CD4-positive, alpha-beta memory T cell (primary cell): ENCODE measurements around the gene SKAP1. TPM values are rescaled to one million over a fixed set of nuclear protein-coding genes. Genes with fewer than 3 reads are reported as not detected.

Experiments used
- CTCF ChIA-PET: fragments of 350-600 bp; sonication (Branson Sonifier 250); formaldehyde crosslinking; loops from one replicate; lab custom pipeline; 2021; ENCODE audit warnings: inconsistent platforms; ENCODE audit not compliant: partially characterized antibody; lab: Charles Lee
- POLR2A ChIA-PET: fragments of 350-600 bp; sonication (Branson Sonifier 250); formaldehyde crosslinking; loops from one replicate; lab custom pipeline; 2021; ENCODE audit not compliant: partially characterized antibody; lab: Charles Lee
- DNase-seq, 5 donors: peaks; one replicate each; pipeline versions ENCODE4 v3.0.0 to v3.0.0-alpha.2; 2020 to 2022; ENCODE audit warnings: mixed read lengths in 1 of 5
- H3K27ac ChIP-seq: one replicate; pipeline ENCODE4 v1.7.0; 2013; ENCODE audit warnings: low read depth, low read length
- H3K27me3 ChIP-seq: 2 replicates; pipeline ENCODE4 v1.7.0; 2013; ENCODE audit warnings: mild to moderate bottlenecking, low read length, moderate library complexity; ENCODE audit not compliant: insufficient read depth
- H3K36me3 ChIP-seq: 2 replicates; pipeline ENCODE4 v1.7.0; 2013; ENCODE audit warnings: mild to moderate bottlenecking, low read length, moderate library complexity; ENCODE audit not compliant: insufficient read depth
- H3K4me1 ChIP-seq: 2 replicates; pipeline ENCODE4 v1.7.0; 2013; ENCODE audit warnings: mild to moderate bottlenecking, low read length, moderate library complexity; ENCODE audit not compliant: insufficient read depth
- H3K4me3 ChIP-seq, 2 donors: one replicate each; pipeline ENCODE4 v1.7.0; 2013; ENCODE audit warnings: low read length in 2 of 2, mild to moderate bottlenecking in 1 of 2
- H3K9me3 ChIP-seq, 2 donors: one replicate each; pipeline ENCODE4 v1.7.0; 2013; ENCODE audit warnings: low read length in 2 of 2, control low read depth in 1 of 2; ENCODE audit not compliant: control insufficient read depth in 1 of 2
- H3K27ac Mint-ChIP-seq, 7 donors: one replicate each; pipeline ENCODE4 v1.8.0; 2020 to 2021; ENCODE audit warnings: mixed read lengths in 7 of 7, mild to moderate bottlenecking in 6 of 7, inconsistent platforms in 3 of 7, moderate library complexity in 3 of 7
- H3K27me3 Mint-ChIP-seq, 2 donors: one replicate each; pipeline ENCODE4 v1.8.0; 2020 to 2021; ENCODE audit warnings: mixed read lengths in 2 of 2
- H3K36me3 Mint-ChIP-seq, 2 donors: one replicate each; pipeline ENCODE4 v1.8.0; 2020 to 2021; ENCODE audit warnings: mixed read lengths in 2 of 2, inconsistent platforms in 1 of 2, mild to moderate bottlenecking in 1 of 2
- H3K4me1 Mint-ChIP-seq, 4 donors: one replicate each; pipeline ENCODE4 v1.8.0; 2020 to 2021; ENCODE audit warnings: mixed read lengths in 4 of 4, mild to moderate bottlenecking in 1 of 4
- H3K4me3 Mint-ChIP-seq, 8 donors: one replicate each; pipeline ENCODE4 v1.8.0; 2020 to 2021; ENCODE audit warnings: mixed read lengths in 8 of 8, mild to moderate bottlenecking in 7 of 8, moderate library complexity in 6 of 8, inconsistent platforms in 3 of 8
- H3K9me3 Mint-ChIP-seq, 8 donors: one replicate each; pipeline ENCODE4 v1.8.0; 2020 to 2021; ENCODE audit warnings: mixed read lengths in 8 of 8, mild to moderate bottlenecking in 5 of 8, inconsistent platforms in 3 of 8, moderate library complexity in 1 of 8
- intact Hi-C: fragments of 100-400 bp; cut with micrococcal nuclease; formaldehyde crosslinking; loops from one replicate; pipeline ENCODE4 v1.15.1; 2023
- polyA plus RNA-seq, 2 donors: library from polyadenylated mRNA; unstranded; fragments of 300-500 nt; fragmentation: Illumina TruSeq; gene quantifications; one replicate each; pipeline ENCODE4 v1.2.3, GENCODE V29; 2021
- total RNA-seq, 2 experiments: library from RNA; stranded (reverse); gene quantifications; one replicate each; pipeline ENCODE4 v1.2.3, GENCODE V29; 2021

SKAP1 gene
- total and polyA plus RNA-seq, 4 experiments from 2014 or later, result 83.4 to 336 (median 165) TPM

DNA sequence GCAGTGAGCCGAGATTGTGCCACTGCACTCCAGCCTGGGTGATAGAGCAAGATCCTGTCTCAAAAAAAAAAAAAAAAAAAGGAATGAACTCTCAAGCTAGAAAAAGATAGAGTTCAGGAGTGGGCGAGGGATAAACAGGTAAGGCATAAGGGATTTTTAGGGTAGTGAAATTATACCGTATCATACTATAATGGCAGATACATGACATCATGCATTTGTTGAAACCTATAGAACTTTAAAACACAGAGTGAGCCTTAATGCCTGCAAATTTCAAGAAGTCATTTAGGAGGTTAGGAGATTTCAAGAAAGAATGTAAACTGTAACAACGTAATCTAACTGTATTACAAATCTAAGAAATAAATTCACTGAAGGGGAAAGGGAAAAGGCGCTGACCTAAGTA lies 20.4 kb downstream of the SKAP1 start:
- peak overlapping the region in 2 of 8 donors; percentile 1 to 8 for H3K4me3 Mint-ChIP-seq
- Histone ChIP-seq H3K4me3 (no peak overlapping the region), H3K36me3 (peaks cover 4% of the 10 kb centered on the region), H3K9me3 (no peaks in the 10 kb centered on the region), H3K4me1 (peaks cover 74% of the 10 kb centered on the region), H3K27ac (no peak overlapping the region), H3K27me3 (no peaks in the 10 kb centered on the region)
- intact Hi-C loops, result loop anchor here (5.0 kb wide), 2 partner anchors 37 to 43 kb away; no protein-coding TSS in a partner anchor
- H3K27ac Mint-ChIP-seq, result peak overlapping the region in 3 of 7 donors; percentile 32 to 75 (median 63)
- H3K36me3 Mint-ChIP-seq, result peaks cover 29 to 51% of the 10 kb centered on the region in 2 donors
- no peaks in the 10 kb centered on the region for H3K9me3 Mint-ChIP-seq
- no peak for DNase-seq
- H3K27me3 Mint-ChIP-seq, result no peaks in the 10 kb centered on the region
- ChIA-PET POLR2A (interaction anchor here (0.6 to 3.3 kb wide), 4 partner anchors 19 to 64 kb away, joined by 3 to 11 read pairs (median 4); no protein-coding TSS in a partner anchor), CTCF (interaction anchor here (0.8 to 1.7 kb wide), 4 partner anchors 18 to 43 kb away, joined by 3 to 4 read pairs (median 3); no protein-coding TSS in a partner anchor)
- H3K4me1 Mint-ChIP-seq, result peaks cover 52 to 79% (median 65%) of the 10 kb centered on the region in 4 donors

DNA sequence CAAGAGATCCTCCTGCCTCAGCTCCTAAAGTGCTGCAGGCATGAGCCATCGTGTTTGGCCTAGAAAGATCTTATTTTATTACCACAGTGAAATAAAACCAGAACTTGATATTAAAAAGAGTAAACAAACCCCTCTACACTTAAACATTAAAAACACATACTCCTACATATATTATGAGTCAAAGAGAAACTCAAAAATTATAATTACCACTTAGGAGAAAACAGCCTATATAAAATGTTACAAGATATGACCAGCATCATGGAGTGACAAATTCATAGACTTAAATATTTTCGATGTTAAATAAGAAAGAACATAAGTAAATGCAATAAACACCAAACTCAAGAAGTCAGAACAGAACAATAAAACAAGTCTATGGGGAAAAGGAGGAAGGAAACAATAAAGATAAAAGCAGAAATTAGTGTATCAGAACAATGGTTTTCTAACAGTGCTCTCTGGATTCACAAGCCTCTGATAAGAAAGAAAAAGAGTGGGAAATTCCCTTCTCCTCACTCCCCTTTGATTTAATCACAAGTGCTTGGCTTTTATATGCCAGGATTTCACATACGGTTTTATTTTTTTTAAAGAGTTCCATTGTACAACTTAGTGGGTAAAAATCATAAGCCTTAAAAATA lies 23.0 kb downstream of the SKAP1 start:
- intact Hi-C loops, result no loop called here
- peaks cover 37 to 52% of the 10 kb centered on the region in 2 donors for H3K36me3 Mint-ChIP-seq

DNA sequence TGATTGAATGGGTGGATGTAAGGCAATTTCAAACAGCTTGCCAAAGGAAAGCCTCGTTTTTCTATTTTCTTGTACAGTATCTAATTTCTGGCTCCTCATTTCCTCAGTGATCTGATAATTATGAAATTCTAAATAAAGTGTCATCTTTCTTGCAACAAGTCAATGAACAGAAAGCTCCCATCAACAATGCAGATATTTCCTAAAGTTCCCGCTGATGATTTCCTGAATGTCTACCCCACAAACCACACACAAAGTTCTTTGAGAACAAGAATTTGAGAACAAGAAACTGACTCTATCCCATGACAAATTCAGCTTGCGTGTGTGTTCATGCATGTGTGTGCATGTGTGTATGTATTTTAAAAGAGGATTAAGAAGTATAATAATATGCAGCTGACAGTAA lies 35.2 kb downstream of the SKAP1 start:
- ChIA-PET POLR2A (interaction anchor here (0.9 kb wide), 1 partner anchor 45 kb away, joined by 4 read pairs; no protein-coding TSS in a partner anchor), CTCF (no interaction called here)
- H3K9me3 Mint-ChIP-seq, result no peaks in the 10 kb centered on the region
- Histone ChIP-seq H3K4me1 (peaks cover 28% of the 10 kb centered on the region), H3K4me3 (no peak overlapping the region), H3K9me3 (no peaks in the 10 kb centered on the region), H3K27me3 (no peaks in the 10 kb centered on the region), H3K27ac (no peak overlapping the region), H3K36me3 (no peaks in the 10 kb centered on the region)
- H3K27me3 Mint-ChIP-seq, result no peaks in the 10 kb centered on the region
- H3K4me1 Mint-ChIP-seq, result peaks cover 35 to 59% (median 42%) of the 10 kb centered on the region in 4 donors
- no peak overlapping the region for H3K4me3 Mint-ChIP-seq
- intact Hi-C loops, result no loop called here
- DNase-seq, result no peak
- H3K36me3 Mint-ChIP-seq, result peaks cover 29 to 53% of the 10 kb centered on the region in 2 donors
- H3K27ac Mint-ChIP-seq, result peak overlapping the region in 3 of 7 donors; percentile 4 to 57 (median 38)

More for the DNA sequence above, 23.0 kb downstream of the SKAP1 start:
- Mint-ChIP-seq H3K4me3 (peak overlapping the region in 6 of 8 donors; percentile 7 to 63 (median 32)), H3K27me3 (no peaks in the 10 kb centered on the region), H3K9me3 (no peaks in the 10 kb centered on the region), H3K4me1 (peaks cover 39 to 76% (median 52%) of the 10 kb centered on the region in 4 donors), H3K27ac (peak overlapping the region; percentile 2 to 89 (median 64))
- no peak for DNase-seq
- CTCF ChIA-PET, result interaction anchor here (1.3 kb wide), 1 partner anchor 88 kb away, joined by 3 read pairs; no protein-coding TSS in a partner anchor
- H3K4me1 ChIP-seq, result peaks cover 61% of the 10 kb centered on the region
- H3K4me3 ChIP-seq, result no peak overlapping the region
- POLR2A ChIA-PET, result interaction anchor here (0.9 kb wide), 1 partner anchor 18 kb away, joined by 3 read pairs; no protein-coding TSS in a partner anchor
- H3K36me3 ChIP-seq, result peaks cover 4% of the 10 kb centered on the region
- H3K27me3 ChIP-seq, result no peaks in the 10 kb centered on the region
- H3K9me3 ChIP-seq, result no peaks in the 10 kb centered on the region
- no peak overlapping the region for H3K27ac ChIP-seq

DNA sequence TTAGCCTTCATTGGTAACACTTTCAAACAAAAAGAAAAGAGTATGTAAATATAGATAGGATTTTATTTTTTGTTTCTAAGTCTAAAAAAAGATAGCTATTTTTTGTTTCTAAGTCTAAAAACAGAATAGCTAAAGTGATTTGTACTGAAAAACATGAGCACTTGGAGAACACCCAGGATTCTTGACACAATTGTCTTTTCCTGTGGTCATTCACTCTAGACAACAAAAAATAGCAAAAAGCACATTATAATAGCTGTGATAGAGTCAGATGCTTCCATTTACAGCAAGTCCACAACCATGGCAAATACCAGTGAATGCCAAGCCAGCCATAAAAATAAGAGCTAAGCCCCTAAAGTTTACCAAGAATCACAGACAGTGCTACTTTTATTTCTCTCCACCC lies 36.7 kb downstream of the SKAP1 start:
- H3K9me3 ChIP-seq, result no peaks in the 10 kb centered on the region
- Mint-ChIP-seq H3K27ac (peak overlapping the region in 2 of 7 donors; percentile 44 to 57), H3K27me3 (no peaks in the 10 kb centered on the region), H3K4me3 (no peak overlapping the region), H3K36me3 (peaks cover 23 to 60% of the 10 kb centered on the region in 2 donors), H3K4me1 (peaks cover 37 to 63% (median 41%) of the 10 kb centered on the region in 4 donors), H3K9me3 (no peaks in the 10 kb centered on the region)
- no peak overlapping the region for H3K27ac ChIP-seq
- no peak overlapping the region for H3K4me3 ChIP-seq
- H3K4me1 ChIP-seq, result peaks cover 36% of the 10 kb centered on the region
- ChIA-PET POLR2A (no interaction called here), CTCF (interaction anchor here (1.1 to 1.8 kb wide), 3 partner anchors 8 to 48 kb away, joined by 3 to 4 read pairs (median 4); no protein-coding TSS in a partner anchor)
- H3K27me3 ChIP-seq, result no peaks in the 10 kb centered on the region
- intact Hi-C loops, result no loop called here
- DNase-seq, result no peak
- H3K36me3 ChIP-seq, result no peaks in the 10 kb centered on the region

DNA sequence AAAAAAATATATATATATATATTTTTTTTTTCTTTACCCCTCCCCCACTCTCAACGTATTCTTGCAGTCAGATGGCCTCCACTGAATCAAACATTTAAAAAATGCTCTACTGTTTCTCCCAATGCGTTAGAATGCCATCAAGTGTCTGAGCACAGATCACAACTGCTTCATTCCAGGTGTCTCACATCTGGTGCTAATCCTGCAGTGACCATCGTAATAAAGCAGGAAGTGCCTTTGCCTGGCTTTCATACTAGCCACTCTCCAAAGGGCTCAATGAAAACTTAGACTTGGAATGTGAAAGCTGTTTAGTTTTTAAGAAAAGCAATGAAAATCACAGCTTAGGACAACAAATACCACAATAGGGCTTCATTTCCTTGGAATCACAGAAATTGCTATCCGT lies 37.2 kb downstream of the SKAP1 start:
- Histone ChIP-seq H3K36me3 (no peaks in the 10 kb centered on the region), H3K4me3 (no peak overlapping the region), H3K9me3 (no peaks in the 10 kb centered on the region), H3K4me1 (peaks cover 33% of the 10 kb centered on the region), H3K27me3 (no peaks in the 10 kb centered on the region), H3K27ac (no peak overlapping the region)
- Mint-ChIP-seq H3K27me3 (no peaks in the 10 kb centered on the region), H3K27ac (peak overlapping the region in 1 of 7 donors; percentile 75), H3K9me3 (no peaks in the 10 kb centered on the region), H3K36me3 (peaks cover 23 to 60% of the 10 kb centered on the region in 2 donors), H3K4me1 (peaks cover 35 to 63% (median 41%) of the 10 kb centered on the region in 4 donors), H3K4me3 (no peak overlapping the region)
- intact Hi-C loops, result no loop called here
- POLR2A ChIA-PET, result no interaction called here
- no peak for DNase-seq
- CTCF ChIA-PET, result interaction anchor here (1.1 to 1.8 kb wide), 3 partner anchors 8 to 48 kb away, joined by 3 to 4 read pairs (median 4); no protein-coding TSS in a partner anchor

DNA sequence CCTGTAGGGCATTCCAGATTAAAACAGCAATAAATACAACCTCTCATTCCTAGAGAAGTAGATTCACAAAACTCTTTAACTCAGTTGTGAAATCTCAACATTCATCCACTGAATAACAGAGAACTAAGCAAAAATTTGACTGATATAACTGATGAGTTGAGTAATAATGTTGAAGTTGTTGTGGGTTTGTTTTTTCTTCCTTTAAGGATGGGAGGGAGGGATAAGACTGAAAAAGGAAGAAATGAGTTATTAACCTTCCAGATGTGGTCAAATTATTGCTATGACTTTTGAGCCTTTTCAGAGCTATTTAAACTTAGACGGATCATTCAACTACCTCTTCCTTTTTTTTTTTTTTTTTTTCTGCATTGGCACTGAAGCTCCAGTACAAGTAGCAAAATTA lies 38.6 kb downstream of the SKAP1 start:
- Histone ChIP-seq H3K9me3 (no peaks in the 10 kb centered on the region), H3K36me3 (no peaks in the 10 kb centered on the region)
- H3K36me3 Mint-ChIP-seq, result peaks cover 33 to 67% of the 10 kb centered on the region in 2 donors

DNA sequence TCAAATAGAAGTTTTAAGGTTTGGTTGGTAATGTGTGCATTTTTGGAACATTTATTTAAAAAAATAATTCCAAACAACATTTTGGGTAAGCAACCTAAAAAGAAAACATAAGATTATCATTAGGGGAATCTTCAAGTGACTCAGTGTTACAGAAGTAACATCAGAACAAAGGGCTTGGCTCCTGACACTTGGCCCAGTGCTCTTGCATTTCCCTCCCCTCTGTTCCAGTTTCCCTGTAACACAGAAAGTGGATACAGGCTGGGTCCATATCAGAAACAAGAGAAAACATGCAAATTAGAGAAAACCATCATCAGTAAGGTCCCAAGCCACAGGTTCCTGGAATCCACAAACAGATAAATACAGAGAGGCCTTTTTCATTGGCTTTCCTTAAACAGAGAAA lies 40.1 kb downstream of the SKAP1 start:
- intact Hi-C loops, result no loop called here
- Histone ChIP-seq H3K4me3 (no peak overlapping the region), H3K36me3 (peaks cover 6% of the 10 kb centered on the region), H3K27me3 (no peaks in the 10 kb centered on the region), H3K4me1 (peaks cover 46% of the 10 kb centered on the region), H3K9me3 (no peaks in the 10 kb centered on the region), H3K27ac (no peak overlapping the region)
- Mint-ChIP-seq H3K36me3 (peaks cover 30 to 63% of the 10 kb centered on the region in 2 donors), H3K9me3 (no peaks in the 10 kb centered on the region), H3K27ac (peak overlapping the region in 3 of 7 donors; percentile 1 to 62 (median 32)), H3K4me1 (peaks cover 46 to 72% (median 56%) of the 10 kb centered on the region in 4 donors), H3K27me3 (no peaks in the 10 kb centered on the region), H3K4me3 (no peak overlapping the region)
- no peak for DNase-seq
- ChIA-PET CTCF (interaction anchor here (1.0 kb wide), 4 partner anchors 24 to 229 kb away, joined by 3 to 4 read pairs (median 4); no protein-coding TSS in a partner anchor), POLR2A (no interaction called here)

More for the DNA sequence above, 38.6 kb downstream of the SKAP1 start:
- H3K4me1 ChIP-seq, result peaks cover 35% of the 10 kb centered on the region
- Mint-ChIP-seq H3K4me3 (no peak overlapping the region), H3K9me3 (no peaks in the 10 kb centered on the region), H3K27me3 (no peaks in the 10 kb centered on the region), H3K27ac (peak overlapping the region in 3 of 7 donors; percentile 52 to 69 (median 60)), H3K4me1 (peaks cover 43 to 69% (median 49%) of the 10 kb centered on the region in 4 donors)
- H3K27me3 ChIP-seq, result no peaks in the 10 kb centered on the region
- no peak for DNase-seq
- no peak overlapping the region for H3K4me3 ChIP-seq
- ChIA-PET CTCF (interaction anchor here (0.8 to 1.8 kb wide), 5 partner anchors 10 to 202 kb away, joined by 3 to 5 read pairs (median 4); no protein-coding TSS in a partner anchor), POLR2A (no interaction called here)
- intact Hi-C loops, result no loop called here
- H3K27ac ChIP-seq, result no peak overlapping the region
